ACHN (cell line): ENCODE results near the gene CDHR2.

ENCODE experiments used
- DNase-seq: peaks from one replicate; pipeline ENCODE4 v3.0.0-alpha.2; 2015
- in situ Hi-C: cut with HindIII; loops from 2 replicates; pipeline ENCODE4 v1.10.0; 2017; ENCODE audit warnings: low sequenced_read_pairs, low pct_ligation_motif_present, low pct_unique_long_range_greater_than_20kb

CDHR2 gene

GRCh38 chr5:176608937-176609723 lies 60.0 kb downstream of the CDHR2 start:
- in situ Hi-C loops: no loop called here
- DNase-seq: peak; percentile 45

GRCh38 chr5:176609724-176610434 lies 60.7 kb downstream of the CDHR2 start, which contains the start of gene GPRIN1:
GPRIN1 (minus strand) TSS chr5:176610156; CDS start chr5:176599834, 10,322 bp downstream.
- DNase-seq: peak; percentile 64
- in situ Hi-C loops: no loop called here

- in situ Hi-C loops: no loop called here
- DNase-seq: peak; percentile 8
Measured at GRCh38 chr5:176610435-176610773, 61.3 kb downstream of the CDHR2 start.

GRCh38 chr5:176611435-176611834 lies 62.3 kb downstream of the CDHR2 start:
- peak; percentile 83 for DNase-seq
- in situ Hi-C loops: no loop called here

GRCh38 chr5:176612008-176612407 lies 62.9 kb downstream of the CDHR2 start:
- DNase-seq: no peak
- in situ Hi-C loops: no loop called here

- in situ Hi-C loops: no loop called here
- DNase-seq: no peak
Measured at GRCh38 chr5:176612855-176613254, 63.7 kb downstream of the CDHR2 start.

- in situ Hi-C loops: no loop called here
- peak; percentile 50 for DNase-seq
Measured at GRCh38 chr5:176614805-176615478, 65.8 kb downstream of the CDHR2 start.

GRCh38 chr5:176616511-176616910 lies 67.4 kb downstream of the CDHR2 start:
- in situ Hi-C loops: no loop called here

GRCh38 chr5:176618783-176619182 lies 69.6 kb downstream of the CDHR2 start:
- in situ Hi-C loops: no loop called here
- DNase-seq: no peak

More at GRCh38 chr5:176616511-176616910, 67.4 kb downstream of the CDHR2 start:
- no peak for DNase-seq

- peak; percentile 79 for DNase-seq
- in situ Hi-C loops: no loop called here
Measured at GRCh38 chr5:176619203-176619568, 70.0 kb downstream of the CDHR2 start.

GRCh38 chr5:176619569-176620332 lies 70.6 kb downstream of the CDHR2 start:
- in situ Hi-C loops: no loop called here
- no peak for DNase-seq

GRCh38 chr5:176620333-176620981 lies 71.3 kb downstream of the CDHR2 start:
- in situ Hi-C loops: no loop called here

GRCh38 chr5:176621661-176622079 lies 72.5 kb downstream of the CDHR2 start:
- no peak for DNase-seq
- in situ Hi-C loops: no loop called here

More at GRCh38 chr5:176620333-176620981, 71.3 kb downstream of the CDHR2 start:
- no peak for DNase-seq

- in situ Hi-C loops: no loop called here
- DNase-seq: no peak
Measured at GRCh38 chr5:176624142-176624541, 75.0 kb downstream of the CDHR2 start.

GRCh38 chr5:176624938-176625337 lies 75.8 kb downstream of the CDHR2 start:
- DNase-seq: no peak
- in situ Hi-C loops: no loop called here

- no peak for DNase-seq
- in situ Hi-C loops: no loop called here
Measured at GRCh38 chr5:176625512-176625911, 76.4 kb downstream of the CDHR2 start.

- DNase-seq: no peak
- in situ Hi-C loops: no loop called here
Measured at GRCh38 chr5:176625966-176626875, 77.1 kb downstream of the CDHR2 start.
